A549 treated with RU486 at 1 μM for 4 hours (cell line): ENCODE measurements around the gene EIF3M. TPM values are rescaled to one million over a fixed set of nuclear protein-coding genes. Genes with fewer than 3 reads are reported as not detected.

Experiments used
- total RNA-seq: library from RNA; stranded (reverse); fragments of 200-300 nt; extraction: Qiagen RNA extraction; gene quantifications from 5 replicates; pipeline ENCODE4 v1.2.3, GENCODE V29; 2022; ENCODE audit warnings: low read depth

The EIF3M gene
- 371 to 500 TPM (median 408 TPM) in 5 replicates for total RNA-seq

GRCh38 chr11:32583459-32584271, at the start of gene EIF3M:
Gene EIF3M, plus strand, starts transcription at chr11:32583831. Its CDS starts 57 bp downstream, at chr11:32583888.

Other genes starting within 250 kb of the EIF3M start
- 4.9 to 6.5 TPM (median 6.4 TPM) in 5 replicates for gene WT1, start 148.3 kb upstream of the EIF3M start, total RNA-seq
- not detected in 5 replicates for gene CCDC73, start 210.8 kb downstream of the EIF3M start, total RNA-seq
- 0.40 to 0.79 TPM (median 0.53 TPM) in 5 replicates for gene PRRG4, start 246.1 kb downstream of the EIF3M start, total RNA-seq